ENCODE results near the gene LOC128125822.

LOC128125822 gene

GRCh38 chr6:63573076-63573898 is 1.0 kb downstream of the LOC128125822 start:
- Histone ChIP-seq H3K4me1 (peaks cover 0 to 22% (median 9%) of the 10 kb centered on the region in 4 donors), H3K9me3 (no peaks in the 10 kb centered on the region), H3K27ac (peak overlapping the region; percentile 100), H3K36me3 (peaks cover 18 to 24% (median 20%) of the 10 kb centered on the region in 3 donors), H3K27me3 (no peaks in the 10 kb centered on the region), H3K4me3 (peak overlapping the region; percentile 96 to 100)
- intact Hi-C loops (cut with DNase I; ENCODE audit: low total_unique reads) = loop anchor here (5.0 kb wide), 1 partner anchor 64 kb away; the partner anchor contains the start of gene PHF3
- TF ChIP-seq, protein P1, sequence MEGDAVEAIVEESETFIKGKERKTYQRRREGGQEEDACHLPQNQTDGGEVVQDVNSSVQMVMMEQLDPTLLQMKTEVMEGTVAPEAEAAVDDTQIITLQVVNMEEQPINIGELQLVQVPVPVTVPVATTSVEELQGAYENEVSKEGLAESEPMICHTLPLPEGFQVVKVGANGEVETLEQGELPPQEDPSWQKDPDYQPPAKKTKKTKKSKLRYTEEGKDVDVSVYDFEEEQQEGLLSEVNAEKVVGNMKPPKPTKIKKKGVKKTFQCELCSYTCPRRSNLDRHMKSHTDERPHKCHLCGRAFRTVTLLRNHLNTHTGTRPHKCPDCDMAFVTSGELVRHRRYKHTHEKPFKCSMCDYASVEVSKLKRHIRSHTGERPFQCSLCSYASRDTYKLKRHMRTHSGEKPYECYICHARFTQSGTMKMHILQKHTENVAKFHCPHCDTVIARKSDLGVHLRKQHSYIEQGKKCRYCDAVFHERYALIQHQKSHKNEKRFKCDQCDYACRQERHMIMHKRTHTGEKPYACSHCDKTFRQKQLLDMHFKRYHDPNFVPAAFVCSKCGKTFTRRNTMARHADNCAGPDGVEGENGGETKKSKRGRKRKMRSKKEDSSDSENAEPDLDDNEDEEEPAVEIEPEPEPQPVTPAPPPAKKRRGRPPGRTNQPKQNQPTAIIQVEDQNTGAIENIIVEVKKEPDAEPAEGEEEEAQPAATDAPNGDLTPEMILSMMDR (IDR thresholded peaks at IDR 0.05) = no peak
- DNase-seq = peak; percentile 82 to 89

GRCh38 chr6:63573899-63574553 is 1.7 kb downstream of the LOC128125822 start:
- intact Hi-C loops (cut with DNase I; ENCODE audit: low total_unique reads) = loop anchor here (5.0 kb wide), 1 partner anchor 63 kb away; the partner anchor contains the start of gene PHF3
- DNase-seq = no peak
- Histone ChIP-seq H3K4me1 (peaks cover 0 to 22% (median 9%) of the 10 kb centered on the region in 4 donors), H3K4me3 (peak overlapping the region; percentile 96 to 100), H3K27ac (peak overlapping the region; percentile 100), H3K36me3 (peaks cover 23 to 30% (median 25%) of the 10 kb centered on the region in 3 donors), H3K27me3 (no peaks in the 10 kb centered on the region), H3K9me3 (no peaks in the 10 kb centered on the region)
- TF ChIP-seq, protein P1 (IDR thresholded peaks at IDR 0.05) = peak in 1 of 2 experiments; percentile 38

- H3K27me3 ChIP-seq = no peaks in the 10 kb centered on the region
- TF ChIP-seq, protein P1 (IDR thresholded peaks at IDR 0.05) = no peak
- no peaks in the 10 kb centered on the region for H3K9me3 ChIP-seq
- H3K27ac ChIP-seq = peak overlapping the region in 1 of 2 donors; percentile 100
- intact Hi-C loops (cut with DNase I; ENCODE audit: low total_unique reads) = loop anchor here (5.0 kb wide), 1 partner anchor 63 kb away; the partner anchor contains the start of gene PHF3
- H3K4me1 ChIP-seq = peaks cover 0 to 22% (median 9%) of the 10 kb centered on the region in 4 donors
- peaks cover 28 to 35% (median 30%) of the 10 kb centered on the region in 3 donors for H3K36me3 ChIP-seq
- peak overlapping the region; percentile 96 to 100 for H3K4me3 ChIP-seq
- DNase-seq = no peak
These were observed 2.2 kb downstream of the LOC128125822 start for GRCh38 chr6:63574554-63574900.

DNA sequence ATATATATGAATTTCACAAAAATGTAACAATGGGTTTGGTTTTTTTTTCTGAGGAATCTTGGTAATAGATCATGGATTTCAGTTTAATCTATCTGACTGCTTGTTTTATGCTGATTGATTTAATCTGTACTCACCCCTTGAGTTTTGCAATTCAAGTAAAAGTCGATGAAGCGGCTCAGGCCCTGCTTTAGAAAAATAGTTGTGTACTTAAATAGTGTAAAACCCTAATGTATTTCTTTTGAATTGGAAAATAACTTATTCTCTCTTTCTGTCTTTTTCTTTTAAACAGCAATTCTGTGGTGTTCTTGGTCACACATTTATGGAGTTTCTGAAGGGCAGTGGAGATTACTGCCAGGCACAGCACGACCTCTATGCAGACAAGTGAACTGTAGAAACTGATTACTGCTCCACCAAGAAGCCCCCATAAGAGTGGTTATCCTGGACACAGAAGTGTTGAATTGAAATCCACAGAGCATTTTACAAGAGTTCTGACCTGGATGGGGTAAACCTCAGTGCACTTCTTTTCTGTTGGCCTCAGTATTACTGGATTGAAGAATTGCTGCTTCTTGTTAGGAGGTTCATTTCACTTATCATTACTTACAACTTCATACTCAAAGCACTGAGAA is 4.0 kb downstream of the LOC128125822 start:
- H3K36me3 ChIP-seq = peaks cover 45 to 52% (median 46%) of the 10 kb centered on the region in 3 donors
- no peak for DNase-seq
- no peak overlapping the region for H3K27ac ChIP-seq
- H3K4me1 ChIP-seq = peaks cover 0 to 21% (median 8%) of the 10 kb centered on the region in 4 donors
- H3K27me3 ChIP-seq = no peaks in the 10 kb centered on the region
- TF ChIP-seq, protein P1 (IDR thresholded peaks at IDR 0.05) = no peak
- no peaks in the 10 kb centered on the region for H3K9me3 ChIP-seq
- intact Hi-C loops (cut with DNase I; ENCODE audit: low total_unique reads) = no loop called here
- no peak overlapping the region for H3K4me3 ChIP-seq

DNA sequence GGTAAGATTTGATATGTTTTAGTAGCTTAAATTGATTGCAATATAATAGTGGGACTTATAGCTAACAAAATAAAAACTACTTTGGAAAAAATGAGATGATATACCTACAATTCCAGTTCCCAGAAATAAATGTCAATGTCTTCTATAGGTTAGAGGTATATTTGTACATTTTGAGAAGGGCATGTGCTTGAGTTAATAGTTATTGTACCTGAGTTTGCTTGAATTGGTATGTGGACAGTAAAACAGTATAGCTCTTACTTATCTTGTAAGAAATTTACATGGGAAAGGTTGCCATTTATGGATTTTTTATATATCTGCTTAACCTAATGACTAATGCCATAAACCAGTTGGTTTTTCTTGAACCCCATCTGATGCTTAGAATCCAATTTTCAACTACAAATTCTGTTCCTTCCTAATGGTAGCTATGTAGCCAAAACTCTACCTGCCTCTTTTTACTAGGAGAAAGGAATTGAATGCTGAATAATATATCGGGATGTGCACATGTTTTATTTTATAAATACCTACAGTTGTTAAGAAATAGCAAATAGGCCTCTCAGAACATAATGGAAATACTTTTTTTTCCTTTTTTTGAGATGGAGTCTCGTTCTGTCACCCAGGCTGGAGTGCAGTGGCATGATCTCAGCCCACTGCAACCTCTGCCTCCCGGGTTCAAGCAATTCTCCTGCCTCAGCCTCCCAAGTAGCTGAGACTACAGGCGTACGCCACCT is 4.9 kb downstream of the LOC128125822 start:
- no peak for DNase-seq
- peaks cover 0 to 16% (median 6%) of the 10 kb centered on the region in 4 donors for H3K4me1 ChIP-seq
- H3K27me3 ChIP-seq = no peaks in the 10 kb centered on the region
- H3K36me3 ChIP-seq = peaks cover 45 to 56% (median 46%) of the 10 kb centered on the region in 3 donors
- no peak overlapping the region for H3K4me3 ChIP-seq
- intact Hi-C loops (cut with DNase I; ENCODE audit: low total_unique reads) = no loop called here
- no peaks in the 10 kb centered on the region for H3K9me3 ChIP-seq
- H3K27ac ChIP-seq = no peak overlapping the region
- TF ChIP-seq, protein P1 (IDR thresholded peaks at IDR 0.05) = no peak
